Measurements from ENCODE around the gene PRKN.
A peak's percentile ranks its signal among the peaks of the same experiment; 100 is the strongest.

Gene PRKN

GRCh38 chr6:161442420-161442819, 1285.1 kb downstream of the PRKN start:
- WGBS, 2 experiments (ENCODE audit: insufficient coverage in 2 of 2): 94 to 98% methylated on average over 15 of the region's 15 CpGs
- no peaks in the 10 kb centered on the region for H3K4me1 ChIP-seq (ENCODE audit: control insufficient read depth, insufficient read depth, low read length, poor library complexity, severe bottlenecking)

GRCh38 chr6:161440299-161440698, 1287.3 kb downstream of the PRKN start:
- Histone ChIP-seq H3K9me3 (ENCODE audit: control insufficient read depth, low read length) (no peaks in the 10 kb centered on the region), H3K36me3 (ENCODE audit: control insufficient read depth, insufficient read depth, low read length) (no peaks in the 10 kb centered on the region), H3K4me3 (ENCODE audit: extremely low read depth, insufficient read depth, low read length, poor library complexity, severe bottlenecking) (no peak overlapping the region), H3K27ac (ENCODE audit: low read depth, low read length, severe bottlenecking) (no peak overlapping the region), H3K4me1 (ENCODE audit: control insufficient read depth, insufficient read depth, low read length, poor library complexity, severe bottlenecking) (no peaks in the 10 kb centered on the region)
- WGBS, 2 experiments (ENCODE audit: insufficient coverage in 2 of 2): no CpG with 5 or more reads among the region's 4 CpGs

More at GRCh38 chr6:161442420-161442819, 1285.1 kb downstream of the PRKN start:
- no peaks in the 10 kb centered on the region for H3K9me3 ChIP-seq (ENCODE audit: control insufficient read depth, low read length)
- no peak overlapping the region for H3K27ac ChIP-seq (ENCODE audit: low read depth, low read length, severe bottlenecking)
- no peak overlapping the region for H3K4me3 ChIP-seq (ENCODE audit: extremely low read depth, insufficient read depth, low read length, poor library complexity, severe bottlenecking)
- H3K36me3 ChIP-seq (ENCODE audit: control insufficient read depth, insufficient read depth, low read length): no peaks in the 10 kb centered on the region

- Histone ChIP-seq H3K36me3 (ENCODE audit: control insufficient read depth, insufficient read depth, low read length) (no peaks in the 10 kb centered on the region), H3K9me3 (ENCODE audit: control insufficient read depth, low read length) (no peaks in the 10 kb centered on the region), H3K4me3 (ENCODE audit: extremely low read depth, insufficient read depth, low read length, poor library complexity, severe bottlenecking) (no peak overlapping the region), H3K27ac (ENCODE audit: low read depth, low read length, severe bottlenecking) (no peak overlapping the region), H3K4me1 (ENCODE audit: control insufficient read depth, insufficient read depth, low read length, poor library complexity, severe bottlenecking) (peaks cover 5% of the 10 kb centered on the region)
- 82 to 90% methylated on average over 6 to 12 of the region's 12 CpGs for WGBS, 2 experiments (ENCODE audit: insufficient coverage in 2 of 2)
Observed at GRCh38 chr6:161439093-161439492, 1288.5 kb downstream of the PRKN start.

- no peaks in the 10 kb centered on the region for H3K36me3 ChIP-seq (ENCODE audit: control insufficient read depth, insufficient read depth, low read length)
- WGBS, 2 experiments (ENCODE audit: insufficient coverage in 2 of 2): 91 to 98% methylated on average over 5 to 9 of the region's 12 CpGs
- no peaks in the 10 kb centered on the region for H3K9me3 ChIP-seq (ENCODE audit: control insufficient read depth, low read length)
- peaks cover 5% of the 10 kb centered on the region for H3K4me1 ChIP-seq (ENCODE audit: control insufficient read depth, insufficient read depth, low read length, poor library complexity, severe bottlenecking)
- H3K27ac ChIP-seq (ENCODE audit: low read depth, low read length, severe bottlenecking): no peak overlapping the region
- H3K4me3 ChIP-seq (ENCODE audit: extremely low read depth, insufficient read depth, low read length, poor library complexity, severe bottlenecking): no peak overlapping the region
Observed at GRCh38 chr6:161438430-161439030, 1289.0 kb downstream of the PRKN start.

- no CpG with 5 or more reads among the region's 3 CpGs for WGBS, 2 experiments (ENCODE audit: insufficient coverage in 2 of 2)
- no peaks in the 10 kb centered on the region for H3K36me3 ChIP-seq (ENCODE audit: control insufficient read depth, insufficient read depth, low read length)
- no peaks in the 10 kb centered on the region for H3K9me3 ChIP-seq (ENCODE audit: control insufficient read depth, low read length)
- peaks cover 5% of the 10 kb centered on the region for H3K4me1 ChIP-seq (ENCODE audit: control insufficient read depth, insufficient read depth, low read length, poor library complexity, severe bottlenecking)
- H3K4me3 ChIP-seq (ENCODE audit: extremely low read depth, insufficient read depth, low read length, poor library complexity, severe bottlenecking): no peak overlapping the region
- no peak overlapping the region for H3K27ac ChIP-seq (ENCODE audit: low read depth, low read length, severe bottlenecking)
Observed at GRCh38 chr6:161437851-161438250, 1289.7 kb downstream of the PRKN start.

GRCh38 chr6:161436106-161436876, 1291.3 kb downstream of the PRKN start:
- WGBS, 2 experiments (ENCODE audit: insufficient coverage in 2 of 2): 90 to 92% methylated on average over 4 to 7 of the region's 7 CpGs
- H3K27ac ChIP-seq (ENCODE audit: low read depth, low read length, severe bottlenecking): no peak overlapping the region
- no peaks in the 10 kb centered on the region for H3K36me3 ChIP-seq (ENCODE audit: control insufficient read depth, insufficient read depth, low read length)
- no peak overlapping the region for H3K4me3 ChIP-seq (ENCODE audit: extremely low read depth, insufficient read depth, low read length, poor library complexity, severe bottlenecking)
- no peaks in the 10 kb centered on the region for H3K9me3 ChIP-seq (ENCODE audit: control insufficient read depth, low read length)
- H3K4me1 ChIP-seq (ENCODE audit: control insufficient read depth, insufficient read depth, low read length, poor library complexity, severe bottlenecking): peaks cover 5% of the 10 kb centered on the region

- Histone ChIP-seq H3K4me3 (ENCODE audit: extremely low read depth, insufficient read depth, low read length, poor library complexity, severe bottlenecking) (no peak overlapping the region), H3K4me1 (ENCODE audit: control insufficient read depth, insufficient read depth, low read length, poor library complexity, severe bottlenecking) (peaks cover 5% of the 10 kb centered on the region), H3K36me3 (ENCODE audit: control insufficient read depth, insufficient read depth, low read length) (no peaks in the 10 kb centered on the region), H3K27ac (ENCODE audit: low read depth, low read length, severe bottlenecking) (no peak overlapping the region), H3K9me3 (ENCODE audit: control insufficient read depth, low read length) (no peaks in the 10 kb centered on the region)
- no CpG with 5 or more reads among the region's 1 CpG for WGBS, 2 experiments (ENCODE audit: insufficient coverage in 2 of 2)
Observed at GRCh38 chr6:161435748-161436070, 1291.9 kb downstream of the PRKN start.

- H3K27ac ChIP-seq (ENCODE audit: low read depth, low read length, severe bottlenecking): peak overlapping the region; percentile 67
- WGBS, 2 experiments (ENCODE audit: insufficient coverage in 2 of 2): 60 to 67% methylated on average over 1 of the region's 9 CpGs
Observed at GRCh38 chr6:161434921-161435747, 1292.4 kb downstream of the PRKN start.

GRCh38 chr6:161434350-161434749, 1293.2 kb downstream of the PRKN start:
- WGBS, 2 experiments (ENCODE audit: insufficient coverage in 2 of 2): 93 to 95% methylated on average over 6 to 7 of the region's 9 CpGs
- H3K4me3 ChIP-seq (ENCODE audit: extremely low read depth, insufficient read depth, low read length, poor library complexity, severe bottlenecking): no peak overlapping the region
- peaks cover 5% of the 10 kb centered on the region for H3K4me1 ChIP-seq (ENCODE audit: control insufficient read depth, insufficient read depth, low read length, poor library complexity, severe bottlenecking)
- no peaks in the 10 kb centered on the region for H3K36me3 ChIP-seq (ENCODE audit: control insufficient read depth, insufficient read depth, low read length)
- H3K9me3 ChIP-seq (ENCODE audit: control insufficient read depth, low read length): no peaks in the 10 kb centered on the region
- H3K27ac ChIP-seq (ENCODE audit: low read depth, low read length, severe bottlenecking): peak overlapping the region; percentile 66

More at GRCh38 chr6:161434921-161435747, 1292.4 kb downstream of the PRKN start:
- Histone ChIP-seq H3K4me1 (ENCODE audit: control insufficient read depth, insufficient read depth, low read length, poor library complexity, severe bottlenecking) (peaks cover 5% of the 10 kb centered on the region), H3K4me3 (ENCODE audit: extremely low read depth, insufficient read depth, low read length, poor library complexity, severe bottlenecking) (no peak overlapping the region), H3K9me3 (ENCODE audit: control insufficient read depth, low read length) (no peaks in the 10 kb centered on the region), H3K36me3 (ENCODE audit: control insufficient read depth, insufficient read depth, low read length) (no peaks in the 10 kb centered on the region)

GRCh38 chr6:161432546-161432945, 1295.0 kb downstream of the PRKN start:
- WGBS, 2 experiments (ENCODE audit: insufficient coverage in 2 of 2): no CpG with 5 or more reads among the region's 3 CpGs
- Histone ChIP-seq H3K9me3 (ENCODE audit: control insufficient read depth, low read length) (no peaks in the 10 kb centered on the region), H3K36me3 (ENCODE audit: control insufficient read depth, insufficient read depth, low read length) (no peaks in the 10 kb centered on the region), H3K4me3 (ENCODE audit: extremely low read depth, insufficient read depth, low read length, poor library complexity, severe bottlenecking) (no peak overlapping the region), H3K4me1 (ENCODE audit: control insufficient read depth, insufficient read depth, low read length, poor library complexity, severe bottlenecking) (peaks cover 5% of the 10 kb centered on the region), H3K27ac (ENCODE audit: low read depth, low read length, severe bottlenecking) (no peak overlapping the region)
